H1 (cell line): ENCODE measurements around the gene KIAA1671. TPM values are rescaled to one million over a fixed set of nuclear protein-coding genes. Genes with fewer than 3 reads are reported as not detected.

ENCODE experiments used
- BACH1 ChIP-seq: IDR thresholded peaks from 2 replicates; pipeline ENCODE4 v1.6.1; 2012; ENCODE audit warnings: low read length, improper control_type of control experiment
- CHD1 ChIP-seq: IDR thresholded peaks from 2 replicates; pipeline ENCODE4 v1.6.1; 2012; ENCODE audit warnings: low read depth, low read length, improper control_type of control experiment
- CTCF ChIP-seq, 3 experiments: IDR thresholded peaks; 1 replicate in 2 of 3; 2 replicates in 1 of 3; pipeline versions ENCODE4 v1.5.1 to v1.6.1; 2011; ENCODE audit warnings: low read length in 3 of 3, mild to moderate bottlenecking in 3 of 3, inconsistent platforms in 2 of 3, low read depth in 1 of 3, moderate library complexity in 1 of 3; ENCODE audit not compliant: insufficient read depth in 1 of 3; ENCODE audit errors: control extremely low read depth in 1 of 3
- EGR1 ChIP-seq: IDR thresholded peaks from 2 replicates; pipeline ENCODE4 v1.6.1; 2011; ENCODE audit warnings: low read depth, low read length, borderline replicate concordance
- RAD21 ChIP-seq, 2 experiments: IDR thresholded peaks in 1 of 2; conservative IDR thresholded peaks in 1 of 2; 2 replicates each; pipeline ENCODE4 v1.6.1; 2011; ENCODE audit warnings: low read depth in 2 of 2, low read length in 2 of 2, improper control_type of control experiment in 1 of 2, inconsistent platforms in 1 of 2, mild to moderate bottlenecking in 1 of 2, moderate library complexity in 1 of 2
- USF2 ChIP-seq: IDR thresholded peaks from 2 replicates; pipeline ENCODE4 v1.6.1; 2011; ENCODE audit warnings: low read length, improper control_type of control experiment
- polyA plus RNA-seq, 7 experiments: library from polyadenylated mRNA; depleted of rRNA in 3 of 7; stranded (reverse) in 5 of 7; unstranded in 2 of 7; fragments of >200 nt in 5 of 7; fragments of 200-250 nt in 2 of 7; gene quantifications; 1 replicate in 5 of 7; 2 replicates in 1 of 7; 4 replicates in 1 of 7; pipeline versions ENCODE4 v1.2.1 to v1.2.3, GENCODE V29; 2011 to 2013; ENCODE audit warnings: missing spikeins in 2 of 7, mixed read lengths in 2 of 7
- total RNA-seq: library from RNA; stranded (reverse); fragmentation: NEBNext Ultra II Directional; extraction: Animal tissue kit (Norgen Biotek cat#: 25700); gene quantifications from 2 replicates; pipeline ENCODE4 v1.2.1, GENCODE V29; 2021

The KIAA1671 gene
- total and polyA plus RNA-seq, 2 of the 8 experiments (the other 6 are each of a cell fraction or from before 2014, with no cell fraction given), result 6.4 to 23.9 TPM

DNA sequence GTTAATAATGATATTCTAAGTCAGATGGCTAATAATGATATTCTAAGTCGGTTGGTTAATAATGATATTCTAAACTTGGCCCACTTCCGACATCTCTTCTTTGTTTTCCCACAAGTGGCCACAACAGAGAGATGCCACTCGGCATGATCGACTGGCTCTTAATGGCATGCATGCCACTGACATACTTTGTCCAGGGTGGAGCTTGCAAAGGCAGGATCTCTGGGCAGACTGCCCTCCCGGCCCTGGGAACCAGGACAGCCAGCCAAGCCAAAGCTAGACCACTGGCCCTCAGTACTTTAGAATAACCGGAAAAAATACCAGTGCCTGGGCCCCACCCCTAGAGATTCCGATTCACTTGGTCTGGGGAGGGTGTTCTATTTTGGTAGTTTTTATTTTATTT lies 78.1 kb downstream of the KIAA1671 start (continued):
- no peak for TF ChIP-seq USF2
- TF ChIP-seq CTCF (IDR thresholded peaks at IDR 0.05; ENCODE audit: control extremely low read depth in 1 of 3, insufficient read depth in 1 of 3, low read depth in 1 of 3, low read length in 3 of 3), result no peak
- TF ChIP-seq CHD1, result no peak
- no peak for TF ChIP-seq BACH1
- TF ChIP-seq EGR1, result no peak
- TF ChIP-seq RAD21 (IDR thresholded peaks at IDR 0.05 in 1 of 2, conservative IDR thresholded peaks at IDR 0.05 in 1 of 2; ENCODE audit: low read depth in 2 of 2, low read length in 2 of 2), result no peak
- TF ChIP-seq, all 59 proteins: peak for 0
